GM19438 (cell line): ENCODE results near the gene LTBP1.
"Not testable (repeated sequence)": the region's sequence is repeated elsewhere in the genome, so short reads cannot be mapped to it uniquely, and the experiment has no call there.

Experiments used
- ATAC-seq: cut with Tn5 transposase; IDR thresholded peaks from one replicate; pipeline ENCODE4 v1.9.1; 2021; ENCODE audit warnings: low read depth; ENCODE audit not compliant: unreplicated experiment

The LTBP1 gene, protein sequence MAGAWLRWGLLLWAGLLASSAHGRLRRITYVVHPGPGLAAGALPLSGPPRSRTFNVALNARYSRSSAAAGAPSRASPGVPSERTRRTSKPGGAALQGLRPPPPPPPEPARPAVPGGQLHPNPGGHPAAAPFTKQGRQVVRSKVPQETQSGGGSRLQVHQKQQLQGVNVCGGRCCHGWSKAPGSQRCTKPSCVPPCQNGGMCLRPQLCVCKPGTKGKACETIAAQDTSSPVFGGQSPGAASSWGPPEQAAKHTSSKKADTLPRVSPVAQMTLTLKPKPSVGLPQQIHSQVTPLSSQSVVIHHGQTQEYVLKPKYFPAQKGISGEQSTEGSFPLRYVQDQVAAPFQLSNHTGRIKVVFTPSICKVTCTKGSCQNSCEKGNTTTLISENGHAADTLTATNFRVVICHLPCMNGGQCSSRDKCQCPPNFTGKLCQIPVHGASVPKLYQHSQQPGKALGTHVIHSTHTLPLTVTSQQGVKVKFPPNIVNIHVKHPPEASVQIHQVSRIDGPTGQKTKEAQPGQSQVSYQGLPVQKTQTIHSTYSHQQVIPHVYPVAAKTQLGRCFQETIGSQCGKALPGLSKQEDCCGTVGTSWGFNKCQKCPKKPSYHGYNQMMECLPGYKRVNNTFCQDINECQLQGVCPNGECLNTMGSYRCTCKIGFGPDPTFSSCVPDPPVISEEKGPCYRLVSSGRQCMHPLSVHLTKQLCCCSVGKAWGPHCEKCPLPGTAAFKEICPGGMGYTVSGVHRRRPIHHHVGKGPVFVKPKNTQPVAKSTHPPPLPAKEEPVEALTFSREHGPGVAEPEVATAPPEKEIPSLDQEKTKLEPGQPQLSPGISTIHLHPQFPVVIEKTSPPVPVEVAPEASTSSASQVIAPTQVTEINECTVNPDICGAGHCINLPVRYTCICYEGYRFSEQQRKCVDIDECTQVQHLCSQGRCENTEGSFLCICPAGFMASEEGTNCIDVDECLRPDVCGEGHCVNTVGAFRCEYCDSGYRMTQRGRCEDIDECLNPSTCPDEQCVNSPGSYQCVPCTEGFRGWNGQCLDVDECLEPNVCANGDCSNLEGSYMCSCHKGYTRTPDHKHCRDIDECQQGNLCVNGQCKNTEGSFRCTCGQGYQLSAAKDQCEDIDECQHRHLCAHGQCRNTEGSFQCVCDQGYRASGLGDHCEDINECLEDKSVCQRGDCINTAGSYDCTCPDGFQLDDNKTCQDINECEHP (N-terminal part only)

DNA sequence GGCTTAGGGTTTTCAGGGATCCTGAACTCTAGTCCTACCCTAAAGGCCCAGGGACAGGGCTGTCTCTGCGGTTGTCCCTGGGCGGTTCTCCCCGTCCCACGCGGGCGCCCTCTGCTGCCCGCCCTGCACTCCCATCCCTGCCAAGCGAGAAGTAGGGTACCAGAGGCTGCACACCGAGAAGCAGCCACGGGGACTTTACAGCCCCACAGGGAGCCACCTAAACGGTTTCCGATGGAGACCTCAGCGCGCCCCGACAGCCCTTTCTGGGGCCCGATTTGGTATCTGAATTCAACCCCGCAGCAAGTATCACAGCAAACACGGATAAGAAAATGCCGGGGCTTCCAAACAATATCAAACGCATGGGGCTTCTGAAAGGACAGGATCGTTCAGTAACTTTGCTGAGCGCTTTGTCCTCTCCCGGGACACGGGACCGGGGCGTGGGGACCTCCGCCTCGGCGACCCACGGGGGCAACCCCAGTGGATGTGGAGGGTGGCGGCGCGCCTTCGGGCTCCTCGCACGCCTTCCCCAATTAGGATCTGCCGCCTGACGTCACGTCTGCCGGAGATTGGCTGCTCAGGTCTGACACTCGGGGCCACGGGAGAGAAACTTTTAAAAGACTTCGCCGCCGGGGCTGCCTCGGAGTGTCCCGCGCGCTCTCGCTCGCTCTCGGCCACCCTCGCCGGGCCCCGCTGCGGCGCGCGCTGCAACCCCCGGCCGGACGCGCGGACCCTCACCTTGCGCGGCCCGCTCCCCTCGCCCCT, at the start of gene LTBP1:
Gene LTBP1 (plus strand): TSS at position 640 of the 762 bp plus-strand sequence. CDS start 372 bp downstream, outside the sequence.
- peak; percentile 69 for ATAC-seq

- ATAC-seq: no peak
Observed at GRCh38 chr2:32900246-32900973, 46.3 kb upstream of the LTBP1 start.

DNA sequence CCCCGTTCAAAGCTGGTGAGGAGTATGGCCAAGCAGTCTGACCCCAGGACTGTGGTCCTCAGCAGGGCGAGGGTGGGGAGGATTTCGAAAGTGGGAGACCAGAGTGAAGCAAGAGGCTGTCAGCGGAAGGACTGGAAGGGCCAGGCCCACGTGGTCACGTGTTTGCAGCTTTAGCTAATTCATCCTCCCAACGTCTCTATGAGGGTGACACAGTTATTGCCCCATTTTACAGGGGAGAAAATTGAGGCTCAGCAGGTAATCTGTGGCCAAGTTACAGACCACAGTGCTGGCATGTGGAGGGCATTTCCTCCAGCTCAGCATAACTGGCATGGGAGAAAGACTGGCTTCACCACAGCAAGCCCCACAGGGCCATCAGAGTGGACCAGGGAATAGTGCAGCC, 45.4 kb upstream of the LTBP1 start:
- no peak for ATAC-seq

DNA sequence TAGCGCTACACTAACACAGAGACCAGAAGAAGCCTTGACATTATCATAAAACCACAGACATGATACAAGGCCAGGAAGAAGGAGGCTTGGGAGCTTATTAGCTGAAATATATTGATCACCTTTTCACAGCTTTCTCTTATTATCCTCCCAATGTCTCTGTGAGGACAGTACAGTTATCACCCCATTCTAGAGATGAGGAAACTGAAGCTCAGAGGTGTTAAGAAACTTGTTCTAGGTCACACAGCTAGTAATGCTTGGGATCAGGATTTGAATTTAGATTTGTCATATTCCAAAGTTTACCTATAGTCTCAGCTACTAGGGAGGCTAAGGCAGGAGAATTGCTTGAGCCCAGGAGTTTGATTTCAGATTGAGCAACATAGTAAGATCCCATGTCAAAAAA, 44.6 kb upstream of the LTBP1 start:
- no peak for ATAC-seq

GRCh38 chr2:32902986-32903385, 43.8 kb upstream of the LTBP1 start:
- ATAC-seq: no peak

- ATAC-seq: no peak
Observed at GRCh38 chr2:32904074-32904473, 42.7 kb upstream of the LTBP1 start.

- no peak for ATAC-seq
Observed at GRCh38 chr2:32904751-32905150, 42.0 kb upstream of the LTBP1 start.

DNA sequence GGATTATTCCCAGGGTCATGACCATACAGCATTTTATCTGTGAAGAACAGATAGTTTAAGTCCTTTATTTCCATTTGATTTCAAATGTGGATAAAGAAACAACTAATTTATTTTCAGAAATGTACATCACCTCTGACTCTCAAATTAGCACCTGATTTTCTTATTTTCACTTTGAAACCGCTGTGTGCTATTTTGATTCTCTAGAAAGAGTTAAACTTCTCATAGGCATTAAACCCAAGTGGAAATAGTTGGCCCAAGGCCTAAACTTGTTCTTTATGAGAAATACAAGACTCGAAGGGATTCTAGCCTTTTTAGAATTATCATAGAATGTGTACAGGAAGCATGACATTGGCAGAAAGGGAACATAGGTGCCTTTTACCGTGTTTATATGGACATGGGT, 41.5 kb upstream of the LTBP1 start:
- ATAC-seq: no peak

- ATAC-seq: peak; percentile 94
Observed at GRCh38 chr2:32910883-32911598, 35.7 kb upstream of the LTBP1 start.

- ATAC-seq: no peak
Observed at GRCh38 chr2:32915694-32916093, 31.1 kb upstream of the LTBP1 start.

GRCh38 chr2:32918774-32919173, 28.0 kb upstream of the LTBP1 start:
- ATAC-seq: no peak

DNA sequence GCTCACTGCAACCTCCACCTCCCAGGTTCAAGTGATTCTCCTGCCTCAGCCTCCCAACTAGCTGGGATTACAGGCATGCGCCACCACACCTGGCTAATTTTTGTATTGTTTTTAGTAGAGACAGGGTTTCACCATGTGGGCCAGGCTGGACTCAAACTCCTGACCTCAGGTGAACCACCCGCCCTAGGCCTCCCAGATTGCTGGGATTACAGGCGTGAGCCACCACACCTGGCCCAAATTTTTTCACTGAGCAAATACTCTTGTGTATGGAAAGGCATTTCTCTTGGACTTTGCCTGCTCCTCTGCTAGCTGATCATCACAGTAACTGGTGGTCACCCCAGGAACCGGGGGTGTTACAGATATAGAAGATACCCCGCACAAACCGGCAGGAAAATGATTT, 26.9 kb upstream of the LTBP1 start:
- ATAC-seq: not testable (repeated sequence)

GRCh38 chr2:32921486-32921885, 25.3 kb upstream of the LTBP1 start:
- not testable (repeated sequence) for ATAC-seq

DNA sequence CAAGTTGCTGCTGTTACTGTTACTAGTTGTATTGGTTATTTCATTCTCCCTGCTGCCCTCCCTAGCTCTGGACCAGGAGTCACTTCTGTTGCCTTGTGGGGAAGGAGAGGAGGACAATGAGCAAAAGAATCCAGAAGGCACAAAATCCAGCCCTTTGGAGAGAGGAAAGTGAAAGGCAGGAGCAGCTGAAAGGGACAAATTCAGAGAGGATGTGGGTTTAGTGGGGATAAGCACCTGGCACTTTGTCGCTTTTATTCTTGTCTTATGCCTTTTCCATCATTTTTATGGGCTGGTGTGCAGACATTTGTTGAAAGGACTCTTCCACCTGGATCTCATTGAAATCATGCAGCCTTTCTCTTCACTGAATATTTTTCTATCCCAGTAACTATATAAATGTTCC, 24.3 kb upstream of the LTBP1 start:
- no peak for ATAC-seq

DNA sequence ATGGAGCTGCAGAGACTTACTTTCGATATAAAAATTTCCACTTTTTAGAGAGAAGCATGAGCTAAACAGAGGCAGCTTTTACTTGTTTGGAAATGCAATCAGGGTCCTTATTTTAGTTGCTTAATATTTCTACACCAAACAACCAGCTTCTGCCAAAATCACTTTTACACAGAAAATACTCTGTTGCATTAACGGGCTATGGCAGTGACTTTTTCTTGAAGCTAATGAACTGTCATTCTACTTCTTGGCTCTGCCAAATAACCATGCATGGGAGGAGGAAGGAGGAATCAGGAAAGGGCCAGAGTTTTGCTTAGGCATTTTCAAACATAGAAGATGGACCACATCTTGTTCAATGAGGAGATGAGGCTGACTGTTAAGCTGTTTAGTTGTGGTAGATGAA, 23.6 kb upstream of the LTBP1 start:
- no peak for ATAC-seq

GRCh38 chr2:32925283-32925815, 21.4 kb upstream of the LTBP1 start:
- ATAC-seq: no peak

- no peak for ATAC-seq
Observed at GRCh38 chr2:32925976-32926707, 20.6 kb upstream of the LTBP1 start.

DNA sequence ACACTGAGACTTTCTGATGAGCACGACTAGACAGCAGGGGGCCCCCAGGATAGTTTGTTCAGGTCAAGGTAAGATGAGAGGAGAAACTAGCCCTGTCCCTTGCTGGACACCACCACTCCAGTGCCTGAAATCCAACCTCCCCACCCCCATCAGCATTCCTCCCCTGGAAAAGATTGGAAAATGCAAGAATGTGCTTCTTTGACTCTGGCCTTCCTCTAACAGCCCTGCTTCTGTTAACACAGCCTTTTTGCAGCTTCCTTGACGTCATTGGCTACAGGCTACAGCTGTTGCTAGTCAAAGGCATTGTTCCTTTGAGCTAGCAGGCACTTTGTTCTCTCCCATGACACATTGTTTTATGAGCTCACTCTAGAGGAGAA, 20.1 kb upstream of the LTBP1 start:
- ATAC-seq: no peak
